Skeletal muscle satellite cell (primary cell): ENCODE data around the gene PPP1R1C.

Source experiments
- H3K27me3 ChIP-seq: 2 replicates; pipeline ENCODE4 v1.7.0; 2013; ENCODE audit warnings: low read length; ENCODE audit not compliant: control insufficient read depth, insufficient read depth
- H3K36me3 ChIP-seq: 2 replicates; pipeline ENCODE4 v1.7.0; 2013; ENCODE audit warnings: mild to moderate bottlenecking, control low read depth, low read length; ENCODE audit not compliant: insufficient read depth
- H3K4me1 ChIP-seq: 2 replicates; pipeline ENCODE4 v1.7.0; 2013; ENCODE audit warnings: low read length; ENCODE audit not compliant: control insufficient read depth, insufficient read depth
- H3K4me2 ChIP-seq: 2 replicates; pipeline ENCODE4 v1.7.0; 2013; ENCODE audit warnings: mild to moderate bottlenecking, low read length
- H3K4me3 ChIP-seq: 2 replicates; pipeline ENCODE4 v1.7.0; 2013; ENCODE audit warnings: low read length
- H3K9ac ChIP-seq: 2 replicates; pipeline ENCODE4 v1.7.0; 2013; ENCODE audit warnings: mild to moderate bottlenecking, low read depth, low read length, moderate library complexity
- H3K9me3 ChIP-seq: replicated peaks from 2 replicates; pipeline ENCODE4 v1.7.0; 2013; ENCODE audit warnings: mild to moderate bottlenecking, control low read depth, low read length

PPP1R1C gene

DNA sequence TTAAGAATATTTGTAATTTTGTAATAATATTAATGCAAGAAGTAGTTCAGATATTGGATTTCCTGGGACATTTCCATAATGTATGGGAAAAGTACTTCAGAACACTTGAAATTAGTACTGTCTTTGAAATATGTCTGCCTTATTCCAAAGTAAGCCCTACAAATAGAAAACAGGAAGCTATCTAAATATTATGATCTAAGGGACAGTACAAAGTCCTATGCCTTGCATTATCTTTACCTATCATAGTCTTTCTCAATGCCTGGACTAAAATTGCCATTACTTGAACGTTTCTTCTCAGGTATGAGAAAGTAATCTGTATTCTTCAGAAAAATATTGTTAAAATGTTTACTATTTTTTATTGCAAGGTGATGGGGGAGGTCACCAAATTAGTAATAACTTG is 113.0 kb downstream of the PPP1R1C start:
- Histone ChIP-seq H3K4me3 (no peak overlapping the region), H3K36me3 (no peaks in the 10 kb centered on the region), H3K9ac (no peak overlapping the region), H3K9me3 (no peaks in the 10 kb centered on the region), H3K4me2 (no peak overlapping the region), H3K27me3 (no peaks in the 10 kb centered on the region), H3K4me1 (no peaks in the 10 kb centered on the region)

DNA sequence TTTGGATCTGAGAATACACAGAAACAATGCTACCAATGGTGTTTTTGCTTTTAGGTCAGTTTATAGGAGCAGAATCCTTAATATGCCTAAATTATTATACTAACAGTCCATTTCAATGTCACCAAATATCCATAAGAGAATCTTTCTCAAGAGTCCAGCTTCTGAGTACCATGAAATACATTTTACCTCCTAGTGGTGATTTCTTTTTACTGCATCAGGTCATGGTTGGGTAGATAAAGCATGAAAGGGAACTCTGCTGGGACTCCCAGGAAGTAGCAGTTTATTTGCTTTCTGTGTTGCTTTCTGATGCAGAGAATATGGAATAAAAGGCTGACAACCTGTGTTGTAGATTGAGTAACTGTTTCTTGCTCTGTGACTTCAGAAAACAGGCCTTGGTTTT is 115.6 kb downstream of the PPP1R1C start:
- H3K4me1 ChIP-seq = no peaks in the 10 kb centered on the region

DNA sequence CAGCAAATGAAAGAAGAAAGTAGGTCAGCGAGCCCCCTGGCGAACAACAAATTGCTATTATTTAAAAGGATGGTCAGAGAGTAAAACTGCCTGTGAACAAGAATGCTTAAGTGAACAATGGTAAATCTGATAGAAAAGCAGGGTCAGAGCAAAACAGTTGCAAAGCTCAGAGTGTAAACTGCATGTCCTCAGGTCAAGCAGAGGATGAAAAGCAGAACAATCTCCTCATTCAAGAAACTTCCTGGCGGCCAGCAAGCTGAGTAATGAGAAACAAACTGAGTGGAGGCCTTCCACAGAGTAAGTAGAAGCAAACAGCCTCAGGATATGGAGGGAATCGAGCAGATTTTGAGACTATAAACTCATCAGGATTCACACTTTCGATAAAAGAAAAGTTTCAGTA is 117.9 kb downstream of the PPP1R1C start:
- Histone ChIP-seq H3K27me3 (no peaks in the 10 kb centered on the region), H3K9ac (no peak overlapping the region), H3K4me2 (no peak overlapping the region), H3K4me1 (no peaks in the 10 kb centered on the region), H3K9me3 (no peaks in the 10 kb centered on the region), H3K36me3 (no peaks in the 10 kb centered on the region), H3K4me3 (no peak overlapping the region)

More for the DNA sequence above, 115.6 kb downstream of the PPP1R1C start:
- H3K9ac ChIP-seq = no peak overlapping the region
- H3K9me3 ChIP-seq = no peaks in the 10 kb centered on the region
- H3K4me2 ChIP-seq = no peak overlapping the region
- no peaks in the 10 kb centered on the region for H3K36me3 ChIP-seq
- H3K27me3 ChIP-seq = no peaks in the 10 kb centered on the region
- H3K4me3 ChIP-seq = no peak overlapping the region

DNA sequence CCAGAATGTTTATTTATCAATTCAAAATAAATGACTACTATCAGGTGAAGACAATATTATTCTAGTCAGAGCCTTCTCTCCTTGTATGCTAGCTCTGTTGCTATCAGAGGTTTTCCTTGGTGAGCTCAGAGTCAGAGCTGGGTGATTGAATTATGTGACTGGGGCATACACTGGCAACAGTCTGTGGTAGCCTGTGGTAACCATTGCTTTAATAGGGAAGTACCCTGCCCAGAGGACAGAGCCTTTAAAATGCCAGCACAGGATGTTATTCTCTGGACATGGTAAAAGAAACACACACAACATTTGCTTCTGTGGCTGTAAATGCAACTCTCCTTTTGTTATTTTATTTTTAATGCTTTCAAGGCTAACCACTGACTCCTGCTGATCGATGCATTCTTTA is 124.7 kb downstream of the PPP1R1C start:
- H3K9me3 ChIP-seq = no peaks in the 10 kb centered on the region
- no peaks in the 10 kb centered on the region for H3K4me1 ChIP-seq
- H3K4me2 ChIP-seq = no peak overlapping the region
- no peaks in the 10 kb centered on the region for H3K27me3 ChIP-seq
- no peaks in the 10 kb centered on the region for H3K36me3 ChIP-seq
- H3K9ac ChIP-seq = no peak overlapping the region
- H3K4me3 ChIP-seq = no peak overlapping the region

DNA sequence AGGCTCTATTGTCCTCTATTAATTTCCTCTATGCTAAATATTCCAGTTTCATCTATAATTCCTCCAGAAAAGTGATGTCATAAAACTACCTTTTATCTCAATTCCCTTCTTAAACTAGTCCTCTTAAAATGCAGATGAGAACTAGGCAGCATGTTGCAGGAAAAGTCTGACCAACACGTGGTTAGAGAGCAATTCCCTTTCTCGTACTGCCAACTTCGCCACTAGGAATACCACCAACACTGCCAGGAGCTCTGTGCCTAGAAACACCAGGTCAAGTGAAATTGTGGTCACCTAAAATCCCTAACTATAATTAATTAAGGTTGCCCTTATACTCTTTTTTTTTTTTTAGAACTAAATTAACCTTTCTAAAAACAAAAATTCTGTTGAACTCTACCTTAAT is 127.7 kb downstream of the PPP1R1C start:
- Histone ChIP-seq H3K9me3 (no peaks in the 10 kb centered on the region), H3K4me1 (no peaks in the 10 kb centered on the region), H3K9ac (no peak overlapping the region), H3K4me2 (no peak overlapping the region), H3K4me3 (no peak overlapping the region), H3K36me3 (no peaks in the 10 kb centered on the region), H3K27me3 (no peaks in the 10 kb centered on the region)

DNA sequence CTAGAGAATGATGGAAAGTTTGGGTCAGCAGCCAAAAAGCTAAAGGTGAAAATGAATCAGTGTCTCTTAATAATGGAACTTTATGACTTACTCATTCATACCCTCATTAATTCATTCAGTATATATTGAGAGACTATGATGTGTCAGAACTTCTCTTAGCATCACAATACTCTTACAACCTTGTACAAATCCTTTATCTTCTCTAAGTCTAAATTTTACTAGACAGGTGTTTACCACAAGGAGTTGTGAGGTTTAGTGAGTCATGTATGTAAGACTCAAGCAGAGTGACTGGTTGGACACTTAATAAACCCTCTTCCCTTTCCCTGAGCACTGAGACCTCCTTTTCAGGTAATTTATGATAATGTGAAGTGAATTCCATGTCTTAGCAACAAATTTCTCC is 129.6 kb downstream of the PPP1R1C start:
- Histone ChIP-seq H3K9me3 (no peaks in the 10 kb centered on the region), H3K9ac (no peak overlapping the region), H3K36me3 (no peaks in the 10 kb centered on the region), H3K4me3 (no peak overlapping the region), H3K4me2 (no peak overlapping the region), H3K4me1 (no peaks in the 10 kb centered on the region), H3K27me3 (no peaks in the 10 kb centered on the region)

DNA sequence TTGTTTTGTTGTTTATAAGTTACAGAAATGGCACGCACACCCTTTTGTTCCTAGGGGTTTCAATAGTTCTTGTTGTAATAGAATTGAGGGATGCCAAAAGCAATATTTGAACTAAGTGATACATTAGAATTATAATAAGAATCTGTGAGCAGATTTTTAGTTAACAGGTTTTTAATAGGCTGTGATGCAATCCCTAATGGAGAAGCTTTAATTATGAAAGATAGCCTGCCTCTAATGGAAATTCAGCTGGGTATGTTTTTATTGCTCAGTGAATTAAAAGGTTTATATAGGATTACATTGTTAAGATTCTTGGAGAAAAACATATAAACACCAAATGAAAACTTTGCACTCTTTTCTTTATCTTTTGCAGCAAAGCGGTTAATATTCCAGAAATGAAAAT is 131.1 kb downstream of the PPP1R1C start:
- Histone ChIP-seq H3K9ac (no peak overlapping the region), H3K4me3 (no peak overlapping the region), H3K4me1 (no peaks in the 10 kb centered on the region), H3K9me3 (no peaks in the 10 kb centered on the region), H3K36me3 (no peaks in the 10 kb centered on the region), H3K27me3 (no peaks in the 10 kb centered on the region), H3K4me2 (no peak overlapping the region)

DNA sequence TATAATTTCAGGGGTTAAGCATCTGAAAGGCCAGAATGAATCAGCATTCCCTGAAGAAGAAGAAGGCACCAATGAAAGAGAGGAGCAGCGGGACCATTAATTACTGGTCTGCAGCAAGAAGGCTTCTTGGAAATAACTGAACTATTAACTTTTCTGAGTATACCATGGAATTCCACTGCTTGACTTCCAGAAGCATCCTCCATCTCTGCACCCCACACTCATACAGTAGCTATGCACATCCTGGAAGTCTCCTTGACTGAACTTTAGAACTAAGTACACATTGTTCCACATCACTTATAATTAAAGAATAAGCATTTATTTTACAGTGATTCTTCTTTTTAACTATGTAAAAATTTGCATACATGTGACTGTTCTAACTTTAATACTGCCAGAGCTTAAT is 131.5 kb downstream of the PPP1R1C start:
- no peaks in the 10 kb centered on the region for H3K9me3 ChIP-seq
- no peaks in the 10 kb centered on the region for H3K27me3 ChIP-seq
- H3K9ac ChIP-seq = no peak overlapping the region
- no peak overlapping the region for H3K4me2 ChIP-seq
- H3K4me1 ChIP-seq = no peaks in the 10 kb centered on the region
- no peaks in the 10 kb centered on the region for H3K36me3 ChIP-seq
- no peak overlapping the region for H3K4me3 ChIP-seq

DNA sequence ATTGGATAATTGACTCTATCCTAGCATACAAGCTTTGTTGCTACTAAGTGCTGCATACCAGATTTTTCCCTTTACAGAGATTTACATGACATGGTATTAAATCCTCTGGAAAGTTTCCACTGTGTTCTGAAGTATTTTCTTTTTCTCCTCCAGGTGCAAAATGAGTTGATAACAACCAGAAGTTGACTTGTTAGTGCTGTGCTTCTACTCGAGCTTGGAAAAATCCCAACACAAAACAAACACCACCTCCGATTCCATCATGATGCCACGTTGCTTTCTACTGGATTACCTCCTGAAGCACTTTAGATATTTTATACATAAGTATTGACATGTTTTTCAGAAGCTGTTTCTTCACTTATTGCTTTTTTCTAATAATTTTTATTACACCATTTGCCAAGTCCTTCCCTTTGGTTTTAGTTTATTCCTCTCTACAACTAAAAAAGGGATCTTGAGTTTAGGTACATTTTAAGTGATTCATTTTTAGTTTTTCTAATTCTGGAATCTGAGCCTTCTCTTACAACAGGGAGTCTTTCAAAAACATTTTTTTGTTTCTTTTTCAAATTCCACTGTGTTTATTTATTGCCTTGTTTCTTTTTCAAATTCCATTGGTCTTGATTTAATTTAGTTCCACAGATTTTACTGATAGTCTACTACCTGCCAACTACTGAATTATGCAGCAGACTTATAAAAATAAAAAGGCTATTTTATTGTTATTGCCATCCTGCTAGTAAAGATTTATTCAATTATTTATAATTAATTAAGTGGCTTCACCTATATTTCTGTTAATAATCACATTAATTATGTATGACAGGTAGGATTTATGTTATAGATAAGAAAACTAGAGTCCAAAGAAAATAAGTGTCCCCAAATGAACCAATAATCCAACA is 143.4 kb downstream of the PPP1R1C start:
- H3K4me2 ChIP-seq = peak overlapping the region; percentile 49
- no peaks in the 10 kb centered on the region for H3K36me3 ChIP-seq
- H3K4me3 ChIP-seq = peak overlapping the region; percentile 12
- H3K9me3 ChIP-seq = no peaks in the 10 kb centered on the region
- no peak overlapping the region for H3K9ac ChIP-seq
- no peaks in the 10 kb centered on the region for H3K27me3 ChIP-seq
- H3K4me1 ChIP-seq = peaks cover 40% of the 10 kb centered on the region

DNA sequence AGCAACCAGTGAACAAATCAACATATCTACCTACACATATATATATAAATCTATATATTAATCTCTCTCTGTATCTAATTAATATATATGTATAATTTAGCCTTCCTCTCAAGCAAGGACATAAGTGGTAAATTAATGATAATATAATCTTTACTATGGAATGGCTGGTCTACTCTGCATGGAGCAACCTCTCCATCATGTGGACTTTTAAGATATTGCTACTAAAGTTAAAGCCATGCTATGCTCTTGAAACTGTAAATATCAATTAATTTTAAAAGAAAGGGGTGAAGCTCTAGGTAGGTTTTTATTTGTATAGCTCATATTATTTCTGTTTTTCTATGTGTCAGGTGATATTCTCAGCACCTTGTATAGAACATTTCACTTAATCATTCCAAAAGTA is 147.0 kb downstream of the PPP1R1C start:
- Histone ChIP-seq H3K4me2 (no peak overlapping the region), H3K4me3 (no peak overlapping the region), H3K9ac (no peak overlapping the region), H3K4me1 (peaks cover 49% of the 10 kb centered on the region), H3K36me3 (no peaks in the 10 kb centered on the region), H3K27me3 (no peaks in the 10 kb centered on the region), H3K9me3 (no peaks in the 10 kb centered on the region)

DNA sequence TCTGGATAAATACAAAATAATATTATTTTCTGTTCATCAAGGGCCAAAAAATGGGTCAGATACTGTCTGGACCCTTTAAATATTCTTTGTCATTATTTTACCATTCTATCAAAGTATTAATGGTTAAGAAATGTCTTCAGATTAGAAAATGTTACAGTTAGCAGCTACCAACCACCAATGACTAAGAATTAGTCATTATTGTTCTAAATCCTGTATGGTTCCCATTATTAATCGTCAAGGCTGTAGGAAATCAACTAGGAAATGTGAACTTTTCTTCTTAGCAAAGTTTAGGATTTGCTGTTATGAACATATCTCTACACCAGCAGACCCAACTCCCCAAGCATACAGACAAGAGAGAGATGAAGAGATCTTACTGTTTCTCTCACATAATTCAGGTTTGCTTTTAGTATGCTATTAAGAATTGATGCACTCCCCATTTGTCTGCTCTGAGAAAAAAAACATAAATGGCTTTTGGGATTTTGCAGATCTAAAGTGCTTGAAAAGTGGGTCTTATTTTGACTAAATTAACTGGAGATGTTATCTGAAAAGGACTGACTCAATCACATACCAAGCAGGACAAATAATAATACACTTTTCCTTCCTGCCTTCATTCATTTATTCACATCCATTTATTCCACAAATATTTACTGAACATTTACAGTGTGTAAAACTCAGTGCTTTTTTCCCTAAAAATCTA is 147.7 kb downstream of the PPP1R1C start:
- H3K9ac ChIP-seq = no peak overlapping the region
- H3K9me3 ChIP-seq = no peaks in the 10 kb centered on the region
- H3K4me3 ChIP-seq = no peak overlapping the region
- no peaks in the 10 kb centered on the region for H3K36me3 ChIP-seq
- peak overlapping the region; percentile 4 for H3K4me2 ChIP-seq
- H3K27me3 ChIP-seq = no peaks in the 10 kb centered on the region
- peaks cover 49% of the 10 kb centered on the region for H3K4me1 ChIP-seq

DNA sequence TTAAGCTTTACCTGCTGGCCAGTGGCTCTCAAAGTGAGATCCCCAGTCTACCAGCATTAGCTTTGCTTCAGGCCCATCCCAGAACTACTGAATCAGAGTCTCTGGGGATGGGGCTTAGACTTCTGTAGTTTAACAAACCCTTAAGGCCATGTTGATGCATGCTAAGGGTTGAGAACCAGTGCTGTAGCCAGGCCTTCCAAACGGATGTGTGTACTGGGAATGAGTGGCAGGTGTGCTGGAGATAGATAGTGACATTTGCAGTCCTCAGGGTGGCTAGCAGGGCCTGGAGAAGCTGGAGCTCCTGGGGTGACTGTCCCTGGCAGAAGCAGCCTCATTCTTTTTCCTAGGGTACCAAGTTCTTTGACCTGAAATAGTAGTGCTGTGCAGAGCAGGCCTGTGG is 148.5 kb downstream of the PPP1R1C start:
- Histone ChIP-seq H3K27me3 (no peaks in the 10 kb centered on the region), H3K4me3 (no peak overlapping the region), H3K4me2 (no peak overlapping the region), H3K36me3 (no peaks in the 10 kb centered on the region), H3K9me3 (no peaks in the 10 kb centered on the region), H3K4me1 (peaks cover 41% of the 10 kb centered on the region), H3K9ac (no peak overlapping the region)
